Uterus (tissue), 4 donors: ENCODE data around the gene ARHGAP19. TPM values are rescaled to one million over a fixed set of nuclear protein-coding genes. Genes with fewer than 3 reads are reported as not detected.

Source experiments
- DNase-seq, 2 donors: peaks; one replicate each; pipeline ENCODE4 v3.0.0-alpha.2; 2019 to 2020
- H3K27ac ChIP-seq, 2 donors: fragments of 200-600 bp; sonication (generic); 1 replicate in 1 of 2; 2 replicates in 1 of 2; pipeline ENCODE4 v1.5.1; 2016 to 2018
- H3K27me3 ChIP-seq, 2 donors: fragments of 200-600 bp; sonication (generic); one replicate each; pipeline ENCODE4 v1.5.1; 2018 to 2019; ENCODE audit warnings: control low read depth in 1 of 2
- H3K36me3 ChIP-seq, 2 donors: fragments of 200-600 bp; sonication (generic); one replicate each; pipeline ENCODE4 v1.5.1; 2019; ENCODE audit warnings: control low read depth in 1 of 2
- H3K4me1 ChIP-seq, 2 donors: fragments of 200-600 bp; sonication (generic); one replicate each; pipeline ENCODE4 v1.5.1; 2018 to 2019; ENCODE audit warnings: control low read depth in 1 of 2
- H3K4me3 ChIP-seq, 2 donors: fragments of 200-600 bp; sonication (generic); 1 replicate in 1 of 2; 2 replicates in 1 of 2; pipeline ENCODE4 v1.5.1; 2018 to 2019; ENCODE audit warnings: mild to moderate bottlenecking in 1 of 2
- H3K9me3 ChIP-seq, 2 donors: fragments of 200-600 bp; sonication (generic); one replicate each; pipeline ENCODE4 v1.5.1; 2019; ENCODE audit warnings: control low read depth in 1 of 2
- CTCF ChIP-seq, 4 experiments: fragments of 200-600 bp in 2 of 4; fragments of 450-650 bp in 2 of 4; sonication (generic) in 2 of 4; IDR thresholded peaks; one replicate each; pipeline ENCODE4 v1.5.1; 2016 to 2019; ENCODE audit warnings: antibody characterized with exemption in 4 of 4, mild to moderate bottlenecking in 2 of 4, moderate library complexity in 1 of 4
- POLR2A ChIP-seq, 2 donors: fragments of 450-650 bp; IDR thresholded peaks; one replicate each; pipeline ENCODE4 v1.6.1; 2016; ENCODE audit warnings: antibody characterized with exemption in 2 of 2, mild to moderate bottlenecking in 1 of 2, moderate library complexity in 1 of 2
- intact Hi-C: fragments of 100-400 bp; cut with DNase I; formaldehyde crosslinking; loops from one replicate; pipeline ENCODE4 v1.15.1; 2023; ENCODE audit warnings: low total_unique reads
- total RNA-seq, 4 donors: library from RNA; depleted of rRNA in 3 of 4; stranded (reverse); fragments of >200 nt in 3 of 4; gene quantifications; one replicate each; pipeline versions ENCODE4 v1.1.0 to v1.2.4, GENCODE V29; 2014 to 2023
- donor health status: DM: yes; HTN: yes; CAD: no.

The ARHGAP19 gene
- total RNA-seq, 4 donors from 2014 or later: 5.3 to 25.8 (median 14.0) TPM

- no peaks in the 10 kb centered on the region for H3K36me3 ChIP-seq
- DNase-seq: no peak
- no peaks in the 10 kb centered on the region for H3K4me1 ChIP-seq
- intact Hi-C loops: no loop called here
- H3K9me3 ChIP-seq: no peaks in the 10 kb centered on the region
- H3K27me3 ChIP-seq: no peaks in the 10 kb centered on the region
- no peak for TF ChIP-seq CTCF (IDR thresholded peaks at IDR 0.05)
- no peak overlapping the region for H3K27ac ChIP-seq
- no peak overlapping the region for H3K4me3 ChIP-seq
Measured at GRCh38 chr10:97207131-97207530, 85.3 kb downstream of the ARHGAP19 start.

GRCh38 chr10:97204826-97205679, 87.4 kb downstream of the ARHGAP19 start:
- Histone ChIP-seq H3K4me1 (no peaks in the 10 kb centered on the region), H3K36me3 (no peaks in the 10 kb centered on the region), H3K27me3 (no peaks in the 10 kb centered on the region), H3K27ac (no peak overlapping the region), H3K4me3 (no peak overlapping the region), H3K9me3 (no peaks in the 10 kb centered on the region)
- intact Hi-C loops: no loop called here
- DNase-seq: no peak
- TF ChIP-seq POLR2A (IDR thresholded peaks at IDR 0.05) (no peak), CTCF (IDR thresholded peaks at IDR 0.05) (no peak)

- H3K9me3 ChIP-seq: no peaks in the 10 kb centered on the region
- no peak overlapping the region for H3K27ac ChIP-seq
- no peak overlapping the region for H3K4me3 ChIP-seq
- intact Hi-C loops: no loop called here
- TF ChIP-seq POLR2A (IDR thresholded peaks at IDR 0.05): no peak
- no peak for TF ChIP-seq CTCF (IDR thresholded peaks at IDR 0.05)
- no peaks in the 10 kb centered on the region for H3K4me1 ChIP-seq
- no peaks in the 10 kb centered on the region for H3K36me3 ChIP-seq
- no peaks in the 10 kb centered on the region for H3K27me3 ChIP-seq
- no peak for DNase-seq
Measured at GRCh38 chr10:97203220-97203619, 89.2 kb downstream of the ARHGAP19 start.

- no peak for TF ChIP-seq POLR2A (IDR thresholded peaks at IDR 0.05)
- TF ChIP-seq CTCF (IDR thresholded peaks at IDR 0.05): no peak
- no peaks in the 10 kb centered on the region for H3K36me3 ChIP-seq
- H3K9me3 ChIP-seq: no peaks in the 10 kb centered on the region
- H3K27me3 ChIP-seq: no peaks in the 10 kb centered on the region
- H3K27ac ChIP-seq: no peak overlapping the region
- intact Hi-C loops: no loop called here
- H3K4me1 ChIP-seq: no peaks in the 10 kb centered on the region
- no peak for DNase-seq
- no peak overlapping the region for H3K4me3 ChIP-seq
Measured at GRCh38 chr10:97200616-97201015, 91.8 kb downstream of the ARHGAP19 start.

GRCh38 chr10:97199152-97199551, 93.3 kb downstream of the ARHGAP19 start:
- H3K36me3 ChIP-seq: no peaks in the 10 kb centered on the region
- DNase-seq: no peak
- TF ChIP-seq POLR2A (IDR thresholded peaks at IDR 0.05) (no peak), CTCF (IDR thresholded peaks at IDR 0.05) (no peak)
- no peaks in the 10 kb centered on the region for H3K27me3 ChIP-seq
- no peaks in the 10 kb centered on the region for H3K9me3 ChIP-seq
- no peaks in the 10 kb centered on the region for H3K4me1 ChIP-seq
- intact Hi-C loops: no loop called here
- H3K27ac ChIP-seq: no peak overlapping the region
- H3K4me3 ChIP-seq: no peak overlapping the region
